Stimulated activated CD8-positive, alpha-beta memory T cell treated with anti-CD3 and anti-CD28 coated beads, Interleukin-12 subunit alpha, Interleukin-12 subunit beta, amount 100 ng/mL, for 4 hours (primary cell): Measurements from ENCODE around the gene HGD.
A peak's percentile ranks its signal among the peaks of the same experiment; 100 is the strongest.

Source experiments
- DNase-seq: peaks from one replicate; pipeline ENCODE4 v3.0.0-alpha.2; 2020; ENCODE audit warnings: low read depth

The HGD gene, protein sequence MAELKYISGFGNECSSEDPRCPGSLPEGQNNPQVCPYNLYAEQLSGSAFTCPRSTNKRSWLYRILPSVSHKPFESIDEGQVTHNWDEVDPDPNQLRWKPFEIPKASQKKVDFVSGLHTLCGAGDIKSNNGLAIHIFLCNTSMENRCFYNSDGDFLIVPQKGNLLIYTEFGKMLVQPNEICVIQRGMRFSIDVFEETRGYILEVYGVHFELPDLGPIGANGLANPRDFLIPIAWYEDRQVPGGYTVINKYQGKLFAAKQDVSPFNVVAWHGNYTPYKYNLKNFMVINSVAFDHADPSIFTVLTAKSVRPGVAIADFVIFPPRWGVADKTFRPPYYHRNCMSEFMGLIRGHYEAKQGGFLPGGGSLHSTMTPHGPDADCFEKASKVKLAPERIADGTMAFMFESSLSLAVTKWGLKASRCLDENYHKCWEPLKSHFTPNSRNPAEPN

DNA sequence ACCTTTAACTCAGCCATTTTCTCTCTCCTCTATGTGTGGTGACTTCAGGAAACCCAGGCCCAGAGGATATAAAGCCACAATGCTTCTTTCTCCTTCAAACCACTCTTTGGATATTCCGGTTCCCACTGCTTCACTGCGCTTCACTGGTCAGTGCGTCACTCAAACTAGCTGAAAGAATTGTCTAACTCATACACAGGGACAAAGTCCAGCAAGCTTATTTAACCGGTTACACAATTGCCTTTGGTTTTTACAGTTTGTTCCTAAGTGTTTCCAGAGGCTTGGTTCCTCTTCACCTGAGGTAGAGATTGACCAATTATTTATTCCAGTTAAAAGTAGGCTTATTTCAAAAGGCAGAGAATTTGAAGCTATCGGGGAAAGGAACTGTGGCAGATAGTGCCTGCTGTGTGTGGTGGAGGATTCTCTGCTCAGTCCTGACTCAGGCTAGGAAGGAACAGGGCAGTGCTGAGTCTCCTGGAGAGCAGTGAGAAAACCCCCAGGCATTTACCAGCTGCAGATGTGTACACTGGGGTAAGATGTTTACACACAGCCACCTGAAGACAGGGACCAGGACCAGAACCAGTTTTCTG, at the start of gene HGD:
TSS of gene HGD (minus strand) at position 145 of the 587 bp plus-strand sequence. CDS start at position 17, 128 bp downstream.
- no peak for DNase-seq

DNA sequence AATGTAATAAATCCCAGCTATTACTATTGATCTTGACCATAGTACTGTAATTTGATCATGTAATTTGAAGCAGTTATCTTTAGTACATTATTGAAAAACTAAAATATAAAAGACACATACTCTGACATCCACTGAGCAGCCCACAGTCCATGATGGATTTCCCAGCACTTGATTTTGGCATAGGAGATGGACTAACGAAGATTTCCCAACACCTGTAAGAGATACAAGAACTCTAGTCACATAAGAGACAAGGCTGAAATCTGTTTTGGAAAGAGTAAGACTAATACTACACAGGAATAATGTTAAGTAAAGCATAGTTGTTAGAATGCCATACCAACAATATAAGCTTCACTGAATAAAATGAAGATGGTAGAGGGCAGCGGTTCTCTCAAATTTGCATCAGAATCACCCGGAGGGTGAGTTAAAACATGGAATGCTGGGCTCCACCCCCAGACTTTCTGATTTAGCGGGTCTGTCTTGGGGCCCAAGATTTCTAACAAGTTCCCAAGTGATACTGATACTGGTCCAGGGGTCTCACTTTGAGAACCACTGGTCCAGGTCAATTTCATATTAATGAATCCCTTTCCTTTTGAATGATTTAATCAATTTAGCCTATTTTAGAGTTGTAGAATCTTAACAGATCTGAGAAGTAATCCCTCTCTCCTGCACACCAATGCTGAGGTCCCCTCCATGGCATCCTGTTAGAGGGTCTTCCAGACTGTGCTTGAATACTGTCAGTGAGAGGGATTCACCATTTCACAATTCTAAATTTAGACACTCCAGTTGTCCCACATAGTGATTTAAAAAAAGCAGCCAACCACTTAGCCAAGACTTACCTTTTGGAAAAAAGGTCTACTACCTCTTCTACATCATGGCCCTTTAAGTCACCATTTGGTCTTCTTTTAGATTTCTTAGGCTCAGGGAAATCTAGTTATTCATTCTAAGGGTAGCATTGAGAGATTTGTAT, 48.8 kb upstream of the HGD start:
- no peak for DNase-seq

DNA sequence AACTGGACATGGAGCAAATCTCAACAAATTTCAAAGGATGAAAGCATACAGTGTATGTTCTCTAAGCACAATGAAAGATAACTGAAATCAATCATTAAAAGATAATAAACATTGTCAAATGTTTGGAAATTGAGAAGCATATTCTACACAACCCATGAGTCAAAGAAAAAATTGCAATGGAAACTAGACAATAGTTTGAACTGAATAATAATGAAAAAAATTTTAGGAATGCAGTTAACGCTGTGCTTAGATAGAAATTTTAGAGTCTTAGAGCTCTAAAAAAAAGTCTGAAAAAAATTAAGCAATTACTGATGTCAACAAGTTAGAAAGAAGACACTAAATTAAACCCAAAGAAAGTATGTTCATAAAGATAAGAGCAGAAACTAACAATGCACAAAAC, 44.8 kb upstream of the HGD start:
- DNase-seq: no peak

DNA sequence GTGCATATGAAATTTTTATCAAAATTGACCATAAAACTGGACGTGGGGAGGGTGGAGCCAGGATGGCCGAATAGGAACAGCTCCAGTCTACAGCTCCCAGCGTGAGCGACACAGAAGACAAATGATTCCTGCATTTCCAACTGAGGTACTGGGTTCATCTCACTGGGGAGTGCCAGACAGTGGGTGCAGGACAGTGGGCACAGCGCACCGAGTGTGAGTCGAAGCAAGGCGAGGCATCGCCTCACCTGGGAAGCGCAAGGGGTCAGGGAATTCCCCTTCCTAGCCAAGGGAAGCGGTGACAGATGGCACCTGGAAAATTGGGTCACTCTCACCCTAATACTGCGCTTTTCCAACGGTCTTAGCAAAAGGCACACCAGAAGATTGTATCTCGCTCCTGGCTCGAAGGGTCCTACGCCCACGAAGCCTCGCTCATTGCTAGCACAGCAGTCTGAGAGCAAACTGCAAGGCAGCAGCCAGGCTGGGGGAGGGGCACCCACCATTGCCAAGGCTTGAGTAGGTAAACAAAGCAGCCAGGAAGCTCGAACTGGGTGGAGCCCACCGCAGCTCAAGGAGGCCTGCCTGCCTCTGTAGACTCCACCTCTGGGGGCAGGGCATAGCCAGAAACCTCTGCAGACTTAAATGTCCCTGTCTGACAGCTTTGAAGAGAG, 37.3 kb upstream of the HGD start:
- peak; percentile 35 for DNase-seq

DNA sequence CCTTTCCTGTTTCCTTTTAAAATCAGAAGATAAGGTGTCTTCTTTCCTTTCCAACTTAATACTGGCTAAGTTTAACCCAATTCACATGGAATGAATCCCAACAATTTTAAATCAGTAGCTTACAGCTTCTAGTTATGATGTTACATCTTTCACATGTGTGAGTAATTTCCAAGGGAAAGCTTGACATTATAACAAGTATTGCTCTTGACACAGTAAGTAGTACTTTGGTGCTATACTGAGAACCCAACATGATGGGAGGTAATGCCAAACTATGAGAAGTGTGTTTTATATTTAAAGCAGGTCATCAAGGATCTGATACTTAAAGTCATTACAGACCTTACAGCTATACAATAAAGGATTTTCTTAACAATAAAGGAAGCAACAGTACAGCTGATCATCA, 31.2 kb upstream of the HGD start:
- no peak for DNase-seq

DNA sequence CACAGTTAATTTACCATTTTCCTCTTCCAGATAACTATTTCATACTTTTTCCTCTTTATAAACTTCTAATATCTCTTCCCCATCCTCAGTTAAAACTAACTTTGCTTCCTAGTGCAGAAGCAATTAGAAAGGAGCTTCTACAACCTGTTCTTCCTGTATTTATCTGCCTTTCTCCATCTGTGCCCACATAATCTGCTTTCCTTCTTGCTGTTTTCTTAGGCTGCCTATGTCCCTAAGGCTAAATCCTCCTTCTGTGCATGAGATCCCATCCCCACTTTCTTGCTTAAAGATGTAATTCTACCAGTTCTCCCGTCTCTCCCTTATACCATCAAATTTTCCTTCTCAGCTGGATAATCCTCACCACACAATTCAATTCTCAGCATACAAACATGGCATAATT, 28.3 kb upstream of the HGD start:
- no peak for DNase-seq

DNA sequence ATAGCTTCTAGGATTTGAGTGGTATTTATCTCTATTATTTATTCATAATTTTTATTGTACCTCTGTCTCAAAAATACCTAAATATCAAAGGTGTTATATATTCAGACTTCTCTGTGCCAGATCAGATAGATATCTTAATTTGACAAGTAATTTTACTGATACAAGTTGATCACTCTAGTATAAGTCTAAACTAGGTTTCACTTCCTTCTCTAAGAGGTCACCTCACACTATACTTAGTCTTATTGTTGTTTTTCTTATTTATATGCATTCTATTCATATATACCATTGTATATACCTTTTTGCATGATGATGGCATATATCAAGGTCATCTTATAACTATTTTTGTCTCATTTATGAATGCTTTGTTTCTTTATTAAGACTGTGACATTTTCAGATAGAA, 26.4 kb upstream of the HGD start:
- no peak for DNase-seq

DNA sequence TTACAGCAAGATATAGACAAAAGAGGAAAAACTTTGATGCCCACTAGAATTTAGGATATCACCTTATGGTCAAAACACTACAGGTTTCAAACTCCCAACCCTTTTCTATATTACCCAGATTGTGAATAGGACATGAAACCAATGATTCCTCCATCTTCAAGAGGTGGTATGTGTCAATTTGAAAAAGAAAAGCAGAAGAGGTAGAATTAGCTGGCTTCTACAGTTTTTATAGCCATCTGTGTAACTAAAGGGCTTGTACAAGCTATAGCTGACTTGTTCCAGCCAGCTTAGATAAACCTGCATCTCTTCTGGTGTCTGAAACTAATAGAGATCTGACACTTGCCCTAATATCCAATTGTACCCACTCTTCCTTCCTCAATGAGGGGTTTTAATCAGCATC, 24.9 kb upstream of the HGD start:
- DNase-seq: no peak

DNA sequence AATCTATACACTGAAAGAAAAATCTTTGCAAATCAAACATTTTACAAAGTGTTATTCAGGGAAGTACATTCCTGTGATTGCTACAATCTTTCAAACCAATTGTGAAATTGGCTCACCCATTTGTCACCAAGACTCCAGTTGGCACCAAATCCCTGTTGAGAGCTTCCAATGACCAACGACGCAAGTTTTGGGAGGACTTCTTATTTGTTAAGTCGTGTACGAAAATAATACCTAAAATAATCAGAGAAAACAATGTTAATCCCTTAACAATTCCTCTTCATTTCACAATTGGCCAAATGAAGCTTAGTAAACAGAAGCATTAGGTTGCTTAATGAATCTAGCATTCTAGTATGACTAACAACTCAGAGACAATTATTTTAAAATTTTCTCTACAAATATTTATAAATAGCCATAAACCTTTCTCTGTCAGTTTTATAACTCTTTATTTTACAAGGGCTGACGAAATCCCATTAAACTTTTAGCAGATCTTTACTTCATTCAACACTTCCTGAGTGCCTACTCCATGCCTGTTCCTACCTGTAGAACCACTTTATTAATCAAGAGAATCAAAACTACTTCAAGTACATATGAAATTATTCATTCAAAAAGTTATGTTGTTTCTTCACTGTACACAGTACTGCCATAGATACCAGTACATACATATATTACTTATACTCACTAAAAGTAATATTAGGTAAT, 24.0 kb upstream of the HGD start:
- no peak for DNase-seq

DNA sequence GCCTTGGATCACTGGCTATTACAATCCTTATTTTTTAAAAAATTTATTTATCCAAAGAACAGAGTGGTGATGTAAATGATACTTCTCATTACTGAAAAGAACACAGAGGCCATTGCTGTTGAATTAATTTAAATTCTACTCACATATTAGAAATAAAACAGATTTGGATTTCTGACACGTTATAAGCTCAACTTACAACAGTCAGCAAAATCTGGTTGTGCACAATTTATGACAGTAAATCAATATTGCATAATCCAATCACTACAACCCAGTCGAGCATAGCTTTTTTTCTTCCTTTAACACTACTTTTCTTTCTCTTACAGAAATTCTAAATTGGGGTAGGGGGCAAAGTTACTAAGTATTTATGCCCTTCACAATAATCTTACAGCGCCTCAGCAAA, 17.3 kb upstream of the HGD start:
- DNase-seq: no peak

DNA sequence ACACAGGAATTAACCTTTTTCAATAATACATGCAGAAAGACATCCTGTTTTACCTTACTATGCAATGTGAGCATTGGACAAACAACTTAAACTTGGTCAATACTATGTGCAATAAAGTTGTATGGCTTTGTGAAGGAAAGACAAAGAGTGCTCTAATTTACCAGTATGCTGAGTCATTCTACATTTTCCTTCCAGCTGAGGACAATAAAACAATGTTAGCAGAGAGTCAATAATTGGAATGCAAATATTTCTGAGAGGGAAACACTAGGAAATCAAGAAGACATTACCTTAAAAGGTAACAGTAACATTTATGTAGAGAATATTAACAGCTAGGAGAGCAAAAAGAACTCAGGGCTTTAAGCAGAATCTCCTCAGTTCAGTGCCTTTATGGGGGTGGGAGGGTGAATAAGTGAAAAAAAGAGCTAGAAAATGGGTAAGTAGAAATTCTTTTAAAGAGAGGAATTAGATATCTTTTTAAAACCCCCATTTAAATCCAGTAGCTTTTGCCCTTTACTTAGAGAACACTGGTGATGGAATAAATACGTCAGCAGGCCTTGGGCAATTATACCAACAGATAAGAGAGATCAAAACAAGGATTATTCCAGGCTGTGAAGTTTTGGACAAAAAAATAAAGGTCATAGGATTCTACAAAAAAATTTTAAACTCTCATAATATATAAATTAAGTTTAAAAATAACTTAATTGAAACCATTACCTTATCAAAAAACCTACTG, 11.6 kb upstream of the HGD start:
- no peak for DNase-seq

DNA sequence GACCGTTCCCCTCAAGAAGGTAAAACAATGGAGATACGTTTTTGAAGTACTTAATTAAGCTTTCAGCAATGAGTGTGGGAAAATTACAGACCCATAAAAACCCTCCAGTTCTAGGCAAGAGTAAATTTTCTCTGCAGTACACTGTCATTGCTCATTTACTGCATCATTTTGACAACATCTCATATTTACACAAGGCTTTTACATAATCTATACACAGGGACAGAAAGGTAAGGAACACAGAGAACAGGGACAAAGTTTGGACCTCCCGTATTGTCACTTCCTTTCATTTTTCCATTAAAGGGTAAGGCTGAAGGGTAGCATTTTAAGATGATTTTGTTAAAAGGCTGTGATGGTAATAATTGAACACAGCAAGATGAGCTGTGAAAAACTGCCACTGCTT, 7.4 kb upstream of the HGD start:
- no peak for DNase-seq

DNA sequence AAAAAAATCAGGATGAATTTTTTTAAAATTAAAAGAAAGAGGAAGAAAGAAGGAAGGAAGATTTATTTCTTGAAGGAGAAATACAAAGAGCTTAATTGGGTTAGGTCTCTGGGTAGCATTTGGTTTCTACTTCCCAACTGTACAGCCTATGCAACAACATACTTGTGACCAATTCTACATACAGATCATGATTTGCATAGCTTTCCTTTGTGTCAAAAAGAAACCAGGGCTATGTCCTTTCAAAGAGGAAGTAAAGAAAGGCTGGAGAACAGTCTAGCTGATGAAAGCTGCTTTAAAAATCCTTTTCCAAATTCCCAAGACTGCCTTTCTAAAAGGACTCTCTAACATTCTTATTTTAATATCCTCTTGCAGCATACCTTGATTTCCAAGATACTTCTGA, 6.1 kb upstream of the HGD start:
- no peak for DNase-seq

DNA sequence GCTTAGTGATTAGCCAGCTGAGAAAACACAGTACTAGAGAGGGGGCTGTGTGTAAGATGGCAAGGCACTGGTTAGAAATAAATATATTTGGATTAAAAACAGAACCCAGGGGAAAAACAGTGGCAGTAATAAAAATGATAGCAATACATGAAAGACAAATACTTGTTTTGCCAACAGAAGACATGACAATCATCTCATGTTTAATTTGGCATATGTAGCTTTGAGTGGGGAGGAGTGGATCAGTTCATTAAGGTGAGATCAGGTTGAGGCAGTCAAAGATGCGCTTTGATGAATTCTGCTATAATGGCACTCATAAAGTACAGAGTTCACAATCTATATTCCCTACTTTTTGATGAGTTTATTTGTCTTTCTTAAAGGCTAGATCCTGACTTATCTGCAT, 3.4 kb upstream of the HGD start:
- DNase-seq: no peak

DNA sequence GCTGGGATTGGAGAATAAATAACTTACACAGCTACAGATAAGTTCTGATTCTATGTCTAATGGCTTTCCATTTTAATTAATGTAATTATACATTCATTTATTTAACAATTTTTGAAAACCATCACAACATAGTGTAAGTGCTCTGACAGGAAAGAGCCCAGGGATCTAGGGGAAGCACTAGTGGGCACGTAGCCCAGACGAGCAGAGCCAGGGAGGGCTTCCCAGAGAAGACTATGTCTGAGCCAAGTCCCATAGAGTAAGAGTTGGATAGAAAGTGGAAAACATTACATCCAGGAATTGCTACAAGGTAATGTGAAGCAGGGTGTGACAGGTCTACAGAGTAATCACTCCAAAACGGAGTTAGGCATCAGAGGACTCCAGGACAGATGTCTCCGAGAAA, 2.9 kb upstream of the HGD start:
- DNase-seq: no peak

DNA sequence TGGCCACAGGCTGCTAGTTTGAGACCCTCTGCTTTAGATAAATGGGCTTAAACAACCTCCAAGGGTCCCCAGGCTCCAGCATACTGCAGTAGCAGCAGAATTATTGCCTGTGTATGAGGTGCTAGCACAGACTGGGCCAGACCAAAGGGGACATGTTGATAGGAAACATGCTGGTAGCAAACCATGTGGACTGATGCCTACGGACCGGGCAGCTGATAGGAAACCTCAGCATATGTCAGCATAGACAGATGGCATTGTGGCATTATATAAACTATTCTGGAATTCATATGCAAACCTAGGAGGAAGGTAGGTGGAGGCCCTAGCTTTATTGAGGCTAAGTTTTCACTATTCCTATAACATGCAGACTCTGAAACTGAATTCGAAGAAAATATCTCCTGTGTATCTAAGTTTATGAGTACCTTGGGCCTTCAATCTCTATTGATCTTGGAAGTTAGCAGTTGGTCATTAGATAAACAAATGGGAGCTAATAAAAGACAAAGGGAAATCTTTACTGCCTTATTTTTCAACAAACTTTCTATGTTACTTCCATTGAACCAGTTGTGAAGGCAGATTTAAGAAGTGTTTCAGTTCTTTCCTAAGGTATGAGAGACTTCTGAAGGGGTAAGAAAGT, 1.7 kb upstream of the HGD start:
- DNase-seq: no peak

DNA sequence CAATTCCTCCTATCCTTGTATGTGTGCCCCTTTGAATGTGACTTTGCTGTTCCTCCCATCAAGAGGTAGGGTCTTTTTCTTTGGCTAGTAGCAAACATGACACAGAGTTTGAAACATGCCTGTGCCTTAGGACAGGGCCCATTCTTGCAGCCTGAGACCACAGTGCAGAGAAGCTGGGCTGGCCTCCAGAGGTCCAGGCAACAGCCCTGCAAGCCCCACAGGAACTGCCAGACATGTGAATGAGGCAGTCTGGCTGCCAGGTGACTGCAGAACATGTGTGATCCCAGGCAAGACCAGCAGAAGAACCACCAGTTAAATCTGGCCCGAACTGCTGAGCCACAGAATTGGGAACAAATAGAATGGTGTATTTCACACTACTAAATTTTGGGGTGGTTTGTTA, 1.2 kb upstream of the HGD start:
- no peak for DNase-seq

DNA sequence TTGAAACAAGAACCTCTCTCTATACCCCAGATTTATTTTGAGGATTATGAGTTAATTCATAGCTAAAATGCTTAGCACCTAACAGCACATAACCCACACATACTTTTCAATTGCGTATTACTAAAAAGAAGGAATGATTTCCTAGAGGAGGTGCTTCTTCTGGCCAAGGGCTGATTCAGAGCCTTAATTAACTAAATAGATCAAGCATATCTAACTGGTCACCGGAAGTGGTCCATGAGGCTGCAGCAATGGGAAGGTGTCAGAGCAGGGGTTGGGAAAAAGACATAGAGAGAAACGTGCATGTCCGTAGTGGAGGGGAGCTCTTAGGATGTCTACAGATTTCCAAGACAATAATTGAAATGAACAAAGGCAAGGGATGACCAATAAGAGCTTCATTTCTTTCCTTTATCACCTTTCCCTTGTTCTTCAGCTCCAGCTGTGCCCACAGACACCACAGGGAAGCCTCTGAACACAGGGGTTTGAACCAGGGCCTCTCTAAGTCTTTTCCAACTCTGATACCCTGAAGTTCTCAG, 467 bp downstream of the HGD start:
- DNase-seq: no peak

DNA sequence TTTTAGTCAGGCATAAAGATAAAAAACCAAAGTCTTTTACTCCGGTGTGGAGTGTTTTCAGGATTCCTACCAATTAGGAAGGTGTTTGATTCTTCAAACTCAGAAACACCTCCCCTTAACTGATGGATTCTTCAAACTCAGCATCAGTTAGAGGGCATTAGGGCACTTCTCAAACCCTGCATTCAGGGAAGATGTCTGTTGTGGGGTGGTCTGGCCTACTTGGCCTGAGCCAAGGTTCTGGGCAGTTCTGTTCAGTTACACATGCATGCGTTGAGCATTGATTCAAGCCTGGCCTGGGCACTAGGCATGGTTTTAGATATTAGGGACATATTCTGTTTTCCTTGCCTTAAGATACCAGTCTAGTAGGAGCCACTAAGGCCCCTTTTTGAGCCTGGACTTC, 1.0 kb downstream of the HGD start:
- DNase-seq: no peak
